Urinary bladder (tissue), 4 donors: ENCODE data around the gene ASAH2. TPM values are rescaled to one million over a fixed set of nuclear protein-coding genes. Genes with fewer than 3 reads are reported as not detected.

Source experiments
- DNase-seq: peaks from one replicate; pipeline ENCODE4 v3.0.0-alpha.2; 2015; ENCODE audit errors: extremely low spot score
- H3K27ac ChIP-seq: one replicate; pipeline ENCODE4 v1.5.1; 2013; ENCODE audit warnings: low read depth, mild to moderate bottlenecking, moderate library complexity
- H3K36me3 ChIP-seq: one replicate; pipeline ENCODE4 v1.6.1; 2013; ENCODE audit warnings: mild to moderate bottlenecking, moderate library complexity; ENCODE audit not compliant: insufficient read depth
- H3K4me1 ChIP-seq: one replicate; pipeline ENCODE4 v1.6.1; 2013; ENCODE audit warnings: mild to moderate bottlenecking, moderate library complexity; ENCODE audit not compliant: insufficient read depth
- H3K4me3 ChIP-seq: one replicate; pipeline ENCODE4 v1.5.1; 2013; ENCODE audit warnings: low read depth, low read length
- WGBS: extraction: QIAGEN DNeasy Blood & Tissue Kit; methylation state at CpG from one replicate; pipeline ENCODE4 v1.1.7; 2013; 5-methylcytosine and 5-hydroxymethylcytosine counted together
- polyA plus RNA-seq: library from polyadenylated mRNA; stranded (reverse); fragments of 200-250 nt; gene quantifications from one replicate; pipeline ENCODE4 v1.2.3, GENCODE V29; 2013
- total RNA-seq: library from RNA; depleted of rRNA; stranded (reverse); fragments of >200 nt; gene quantifications from one replicate; pipeline ENCODE4 v1.2.3, GENCODE V29; 2014
- donor health status: healthy with polysubstance abuse.
- donor health status: healthy.

Gene ASAH2
- total RNA-seq (1.1 TPM), polyA plus RNA-seq (0.85 TPM)

GRCh38 chr10:50251394-50251793, at the start of gene ASAH2:
ASAH2 (minus strand) TSS chr10:50251516; CDS start chr10:50248610, 2,906 bp downstream.
- H3K27ac ChIP-seq = no peak within 1 kb of the TSS
- no peaks in the 10 kb centered on the region for H3K36me3 ChIP-seq
- DNase-seq = no peak
- no peak within 1 kb of the TSS for H3K4me3 ChIP-seq
- WGBS = 35% methylated on average over 1 of the region's 1 CpG
- no peaks in the 10 kb centered on the region for H3K4me1 ChIP-seq

- Histone ChIP-seq H3K4me3 (no peak overlapping the region), H3K27ac (no peak overlapping the region), H3K36me3 (no peaks in the 10 kb centered on the region), H3K4me1 (no peaks in the 10 kb centered on the region)
- 99% methylated on average over 1 of the region's 1 CpG for WGBS
- DNase-seq = no peak
These were observed 48.8 kb upstream of the ASAH2 start for GRCh38 chr10:50299948-50300669.

DNA sequence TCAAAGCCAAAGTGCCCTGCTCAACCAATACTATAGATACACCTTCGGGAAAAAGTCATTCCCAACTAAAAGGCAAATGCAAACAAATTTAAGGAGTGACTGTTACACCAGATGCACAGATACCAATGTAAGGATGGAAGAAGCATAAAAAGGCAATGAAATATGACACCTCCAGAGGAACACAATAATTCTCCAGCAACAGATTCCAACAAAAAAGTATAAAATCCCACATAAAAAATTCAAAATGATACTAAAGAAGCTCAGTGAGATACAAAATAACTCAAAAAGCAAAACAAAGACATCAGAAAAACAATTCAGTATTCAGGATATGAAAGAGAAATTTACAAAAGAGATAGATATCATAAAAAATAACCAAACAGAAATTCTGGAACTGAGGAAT, 44.1 kb upstream of the ASAH2 start:
- 35% methylated on average over 1 of the region's 1 CpG for WGBS
- H3K4me3 ChIP-seq = no peak overlapping the region
- H3K36me3 ChIP-seq = no peaks in the 10 kb centered on the region
- H3K27ac ChIP-seq = no peak overlapping the region
- no peaks in the 10 kb centered on the region for H3K4me1 ChIP-seq
- no peak for DNase-seq

DNA sequence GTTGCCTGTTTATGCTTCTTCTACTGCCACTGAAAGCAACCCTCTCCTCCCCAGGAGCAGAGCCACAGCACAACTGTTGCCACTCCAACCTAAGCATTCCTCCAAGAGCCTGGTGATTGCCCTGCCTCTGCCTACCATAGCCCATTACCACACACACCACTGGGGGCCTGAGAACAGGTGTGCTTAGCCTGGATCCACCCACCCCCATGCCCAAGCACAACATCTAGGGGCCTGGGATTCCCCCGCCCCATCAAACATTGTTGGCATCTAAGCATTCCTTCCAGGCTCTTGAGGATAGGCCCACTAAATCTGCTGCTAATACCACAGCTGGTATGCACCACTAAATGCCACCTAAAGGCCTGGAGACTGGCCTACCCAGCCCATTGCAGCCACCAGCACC, 43.3 kb upstream of the ASAH2 start:
- DNase-seq = no peak
- no peaks in the 10 kb centered on the region for H3K4me1 ChIP-seq
- no peak overlapping the region for H3K27ac ChIP-seq
- no peaks in the 10 kb centered on the region for H3K36me3 ChIP-seq
- 100% methylated on average over 1 of the region's 1 CpG for WGBS
- H3K4me3 ChIP-seq = no peak overlapping the region

DNA sequence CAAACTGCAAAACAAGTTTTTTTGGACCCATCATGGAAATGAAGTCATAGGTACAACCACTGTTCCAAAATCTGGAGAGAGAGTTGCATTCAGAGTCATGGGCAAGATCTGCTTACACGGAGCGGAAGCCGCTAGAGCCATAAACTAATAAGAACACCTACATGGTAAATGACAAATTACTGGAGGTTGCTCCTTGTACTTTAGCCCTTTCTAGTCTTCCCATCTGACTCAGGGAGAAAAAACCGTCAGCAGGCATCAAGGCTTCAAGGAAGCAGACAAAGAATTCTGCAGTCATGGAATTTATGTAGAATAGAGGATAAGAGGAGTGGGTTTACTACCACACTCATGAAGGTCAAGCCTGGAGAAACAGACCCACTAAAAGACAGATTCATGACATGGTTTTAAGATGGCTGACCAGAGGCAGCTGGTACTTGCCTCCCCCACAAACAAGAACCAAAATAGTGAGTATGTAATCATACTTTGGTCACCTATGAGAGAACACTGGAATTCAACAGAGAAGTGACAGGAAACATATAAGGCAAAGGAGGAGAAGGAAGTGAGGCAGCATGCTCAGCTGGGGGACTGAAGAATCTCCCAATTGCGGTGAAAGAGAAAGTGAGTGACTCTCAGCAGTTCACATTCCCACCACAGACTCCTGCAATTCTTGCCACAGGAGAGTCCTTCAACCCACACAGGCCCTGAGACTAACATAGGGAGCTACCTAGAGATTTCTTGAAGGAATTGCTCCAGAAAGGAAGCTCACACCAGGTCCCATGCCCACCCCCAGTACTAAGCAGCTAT, 42.4 kb upstream of the ASAH2 start:
- H3K36me3 ChIP-seq = no peaks in the 10 kb centered on the region
- no peaks in the 10 kb centered on the region for H3K4me1 ChIP-seq
- H3K4me3 ChIP-seq = no peak overlapping the region
- no peak overlapping the region for H3K27ac ChIP-seq
- 81% methylated on average over 5 of the region's 5 CpGs for WGBS
- DNase-seq = no peak

- DNase-seq = no peak
- 68% methylated on average over 1 of the region's 1 CpG for WGBS
- H3K4me1 ChIP-seq = no peaks in the 10 kb centered on the region
- no peak overlapping the region for H3K27ac ChIP-seq
- no peaks in the 10 kb centered on the region for H3K36me3 ChIP-seq
- no peak overlapping the region for H3K4me3 ChIP-seq
These were observed 40.0 kb upstream of the ASAH2 start for GRCh38 chr10:50291261-50291850.

GRCh38 chr10:50289196-50289595, 37.9 kb upstream of the ASAH2 start:
- Histone ChIP-seq H3K36me3 (no peaks in the 10 kb centered on the region), H3K4me1 (no peaks in the 10 kb centered on the region), H3K27ac (no peak overlapping the region), H3K4me3 (no peak overlapping the region)
- no peak for DNase-seq
- WGBS = 89% methylated on average over 6 of the region's 6 CpGs

DNA sequence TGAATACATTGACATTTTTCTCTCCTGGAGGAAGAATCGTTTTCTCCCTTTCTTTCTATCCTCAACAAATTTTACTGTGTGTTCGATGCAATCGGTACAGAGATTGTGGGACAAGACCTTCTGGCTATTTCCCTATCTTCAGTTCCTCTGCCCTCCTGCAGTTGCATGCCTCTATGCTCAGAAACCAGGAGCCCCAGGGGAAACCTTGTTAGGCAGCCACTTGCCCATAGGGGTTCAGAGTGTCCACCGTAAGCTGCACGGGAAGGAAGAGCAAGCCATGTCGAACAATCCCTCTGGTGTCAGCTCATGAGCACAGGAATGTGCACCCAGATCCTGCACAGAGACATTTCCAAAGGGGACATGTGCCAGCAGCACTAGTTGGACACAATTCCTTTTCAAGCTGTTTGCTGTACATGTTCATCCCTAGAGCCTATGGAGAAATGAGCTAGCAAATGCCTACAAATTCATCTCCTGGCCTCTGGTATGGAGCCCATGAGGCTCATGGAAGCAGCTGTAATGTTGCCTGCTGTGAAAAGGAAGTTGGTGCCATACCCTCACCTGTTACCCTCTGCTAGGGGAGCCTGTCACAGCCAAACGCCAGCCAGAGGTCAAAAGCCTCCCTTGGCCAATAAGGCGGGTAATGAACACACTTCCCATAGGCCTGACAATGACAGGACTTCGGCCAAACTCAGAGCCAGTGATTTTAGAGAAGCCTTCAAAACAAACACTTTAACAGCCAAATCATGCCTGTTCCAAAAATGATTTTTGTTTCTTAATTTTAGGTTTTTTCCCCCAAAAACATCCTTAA, 35.9 kb upstream of the ASAH2 start:
- Histone ChIP-seq H3K36me3 (no peaks in the 10 kb centered on the region), H3K4me1 (no peaks in the 10 kb centered on the region), H3K4me3 (no peak overlapping the region), H3K27ac (no peak overlapping the region)
- 77% methylated on average over 9 of the region's 9 CpGs for WGBS
- DNase-seq = no peak

- H3K4me1 ChIP-seq = no peaks in the 10 kb centered on the region
These were observed 35.2 kb upstream of the ASAH2 start for GRCh38 chr10:50286517-50286916.

GRCh38 chr10:50281967-50282522, 30.7 kb upstream of the ASAH2 start:
- WGBS = 81% methylated on average over 4 of the region's 4 CpGs
- Histone ChIP-seq H3K4me3 (no peak overlapping the region), H3K27ac (no peak overlapping the region), H3K4me1 (no peaks in the 10 kb centered on the region), H3K36me3 (no peaks in the 10 kb centered on the region)
- DNase-seq = no peak

More at GRCh38 chr10:50286517-50286916, 35.2 kb upstream of the ASAH2 start:
- no peak for DNase-seq
- Histone ChIP-seq H3K27ac (no peak overlapping the region), H3K4me3 (no peak overlapping the region), H3K36me3 (no peaks in the 10 kb centered on the region)
- 19% methylated on average over 2 of the region's 2 CpGs for WGBS

- WGBS = 79% methylated on average over 8 of the region's 8 CpGs
- Histone ChIP-seq H3K36me3 (no peaks in the 10 kb centered on the region), H3K4me3 (no peak overlapping the region), H3K4me1 (no peaks in the 10 kb centered on the region), H3K27ac (no peak overlapping the region)
- no peak for DNase-seq
These were observed 30.1 kb upstream of the ASAH2 start for GRCh38 chr10:50281210-50281966.

DNA sequence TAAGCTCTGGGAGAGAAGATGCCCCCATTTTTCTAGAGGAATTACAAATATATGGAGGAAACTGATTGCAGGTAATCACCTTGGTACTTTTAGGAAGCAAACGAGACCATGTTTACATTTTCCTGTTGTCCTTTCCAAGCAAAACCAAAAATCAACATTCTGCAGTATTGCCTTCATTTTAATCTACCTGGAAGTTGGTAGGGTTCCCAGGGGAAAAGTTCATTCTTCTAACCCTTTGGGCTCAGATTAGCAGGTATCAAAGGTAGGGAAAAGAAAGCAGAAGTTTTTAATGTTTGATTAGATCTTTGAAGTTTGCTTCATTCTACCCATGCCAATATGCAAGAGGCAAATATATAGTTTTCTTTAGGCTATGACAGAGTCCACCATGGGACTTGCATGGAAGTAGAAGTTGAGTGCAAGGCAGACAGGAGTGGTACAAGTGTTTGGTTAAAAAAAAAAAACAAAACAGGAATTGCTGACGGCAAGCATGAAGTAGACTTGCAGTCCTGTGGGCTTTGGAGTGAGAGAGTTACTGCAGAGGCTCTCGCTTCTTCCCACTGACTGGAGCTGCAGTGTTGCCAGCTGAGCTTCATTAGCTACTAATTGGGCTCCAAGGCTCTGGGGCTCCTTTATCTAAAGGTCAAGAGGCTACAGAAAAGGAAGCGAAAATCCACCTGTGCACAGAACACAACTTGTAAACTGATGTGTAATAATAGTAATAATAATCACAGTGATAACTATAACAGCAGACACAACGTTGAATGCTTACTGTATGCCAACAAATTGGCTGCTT, 28.9 kb upstream of the ASAH2 start:
- Histone ChIP-seq H3K36me3 (no peaks in the 10 kb centered on the region), H3K4me1 (no peaks in the 10 kb centered on the region), H3K4me3 (no peak overlapping the region), H3K27ac (no peak overlapping the region)
- no peak for DNase-seq
- WGBS = 46% methylated on average over 5 of the region's 5 CpGs
